Stomach (tissue), 9 donors: ENCODE data around the gene PRKD3. TPM values are rescaled to one million over a fixed set of nuclear protein-coding genes. Genes with fewer than 3 reads are reported as not detected.
"Not testable (repeated sequence)": the region's sequence is repeated elsewhere in the genome, so short reads cannot be mapped to it uniquely, and the experiment has no call there.

Experiments
- DNase-seq, 2 donors: peaks; one replicate each; pipeline versions ENCODE4 v3.0.0 to v3.0.0-alpha.2; 2013 to 2019
- H3K27ac ChIP-seq, 5 donors: fragments of 200-600 bp in 4 of 5; sonication (generic) in 4 of 5; one replicate each; pipeline ENCODE4 v1.5.1; 2013 to 2019; ENCODE audit warnings: mild to moderate bottlenecking in 1 of 5, moderate library complexity in 1 of 5
- H3K27me3 ChIP-seq, 3 donors: fragments of 200-600 bp; sonication (generic); one replicate each; pipeline ENCODE4 v1.5.1; 2017 to 2019; ENCODE audit warnings: mixed run types in 1 of 3
- H3K36me3 ChIP-seq, 4 donors: fragments of 200-600 bp; sonication (generic); 1 replicate in 3 of 4; 2 replicates in 1 of 4; pipeline ENCODE4 v1.5.1; 2016 to 2019
- H3K4me1 ChIP-seq, 4 donors: fragments of 200-600 bp; sonication (generic); one replicate each; pipeline ENCODE4 v1.5.1; 2016 to 2019
- H3K4me3 ChIP-seq, 4 donors: fragments of 200-600 bp; sonication (generic) in 3 of 4; one replicate each; pipeline ENCODE4 v1.5.1; 2016 to 2019; ENCODE audit warnings: mild to moderate bottlenecking in 1 of 4
- H3K9me3 ChIP-seq, 4 donors: fragments of 200-600 bp; sonication (generic); one replicate each; pipeline ENCODE4 v1.5.1; 2016 to 2019
- EP300 ChIP-seq: sonication (generic); formaldehyde crosslinking; IDR thresholded peaks from one replicate; pipeline ENCODE4 v1.6.1; 2017; ENCODE audit warnings: antibody characterized with exemption
- POLR2A ChIP-seq, 4 donors: fragments of 450-650 bp; IDR thresholded peaks; one replicate each; pipeline ENCODE4 v1.6.1; 2016; ENCODE audit warnings: antibody characterized with exemption in 4 of 4, control low read depth in 2 of 4, mild to moderate bottlenecking in 1 of 4, moderate library complexity in 1 of 4
- POLR2AphosphoS5 ChIP-seq, 3 donors: sonication (generic); formaldehyde crosslinking; IDR thresholded peaks; one replicate each; pipeline ENCODE4 v1.6.1; 2016; ENCODE audit warnings: antibody characterized with exemption in 3 of 3
- WGBS, 5 donors: extraction: QIAGEN DNeasy Blood & Tissue Kit in 3 of 5; methylation state at CpG; one replicate each; pipeline versions ENCODE4 v1.1.5 to v1.1.7; 2013 to 2018; 5-methylcytosine and 5-hydroxymethylcytosine counted together
- intact Hi-C: fragments of 100-400 bp; cut with DNase I; formaldehyde crosslinking; loops from one replicate; pipeline ENCODE4 v1.15.1; 2023; ENCODE audit warnings: low total_unique reads
- polyA plus RNA-seq, 3 donors: library from polyadenylated mRNA; stranded (reverse); fragments of 200-250 nt; gene quantifications; one replicate each; pipeline ENCODE4 v1.2.3, GENCODE V29; 2013
- total RNA-seq, 5 donors: library from RNA; depleted of rRNA; stranded (reverse); fragments of >200 nt; gene quantifications; one replicate each; pipeline versions ENCODE4 v1.1.0 to v1.2.3, GENCODE V29; 2014 to 2016
- TF ChIP-seq, protein P1 (sequence below), 7 experiments: fragments of 450-650 bp in 4 of 7; fragments of 200-600 bp in 3 of 7; sonication (generic) in 3 of 7; IDR thresholded peaks; one replicate each; pipeline ENCODE4 v1.5.1; 2016 to 2019; ENCODE audit warnings: antibody characterized with exemption in 7 of 7, control low read depth in 2 of 7, mild to moderate bottlenecking in 1 of 7
- donor health status: healthy with polysubstance abuse.
- donor health status: Bipolar disorder and iron deficiency.
- donor health status: healthy.

The PRKD3 gene
- total and polyA plus RNA-seq, 8 donors = 4.2 to 86.5 (median 12.7) TPM

DNA sequence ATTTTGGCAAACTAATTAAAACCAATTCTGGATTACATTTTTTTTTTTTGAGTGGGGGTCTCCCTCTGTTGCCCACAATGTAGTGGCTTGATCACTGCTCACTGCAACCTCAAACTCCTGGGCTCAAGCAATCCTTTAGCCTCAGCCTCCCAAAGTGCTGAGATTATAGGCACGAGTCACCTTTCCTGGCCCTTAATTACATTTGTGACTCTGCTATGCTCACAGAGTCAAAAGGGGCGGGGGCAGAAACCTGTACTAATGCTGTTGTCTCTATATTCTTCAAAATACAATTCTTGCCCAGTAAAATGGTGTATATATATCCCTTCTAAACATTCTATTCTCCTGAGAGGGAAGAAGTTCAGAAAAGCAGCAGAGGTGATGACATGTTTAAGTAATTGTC lies 23.2 kb downstream of the PRKD3 start:
- H3K4me3 ChIP-seq = no peak overlapping the region
- WGBS, 5 donors = 69 to 84% (median 75%) methylated on average over 2 of the region's 2 CpGs
- peaks cover 0 to 3% (median 0%) of the 10 kb centered on the region in 4 donors for H3K36me3 ChIP-seq
- H3K27ac ChIP-seq = no peak overlapping the region
- peaks cover 0 to 27% (median 21%) of the 10 kb centered on the region in 4 donors for H3K4me1 ChIP-seq
- intact Hi-C loops = no loop called here
- TF ChIP-seq EP300 = no peak
- no peak for TF ChIP-seq POLR2AphosphoS5 (IDR thresholded peaks at IDR 0.05)
- no peaks in the 10 kb centered on the region for H3K9me3 ChIP-seq
- no peaks in the 10 kb centered on the region for H3K27me3 ChIP-seq
- DNase-seq = no peak

DNA sequence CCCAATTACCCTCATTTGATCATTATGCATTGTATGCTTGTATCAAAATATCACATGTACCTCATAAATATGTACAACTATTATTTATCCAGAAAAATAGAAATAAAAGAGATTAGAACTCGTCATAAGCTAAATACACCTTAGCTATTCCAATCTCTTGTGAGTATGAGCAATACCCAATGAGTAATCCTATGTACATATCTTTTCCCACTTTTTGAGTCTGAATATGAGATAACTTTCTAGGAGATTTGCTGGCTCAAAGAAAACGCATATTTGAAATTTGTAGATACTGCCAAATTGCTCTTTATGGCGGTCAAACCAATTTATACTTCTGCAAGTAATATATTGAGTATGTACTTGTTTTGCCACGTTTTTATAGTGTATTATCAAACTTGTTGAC lies 24.1 kb downstream of the PRKD3 start:
- WGBS, 5 donors = 69 to 82% (median 76%) methylated on average over 4 of the region's 4 CpGs
- no peak for DNase-seq
- TF ChIP-seq, protein P1, sequence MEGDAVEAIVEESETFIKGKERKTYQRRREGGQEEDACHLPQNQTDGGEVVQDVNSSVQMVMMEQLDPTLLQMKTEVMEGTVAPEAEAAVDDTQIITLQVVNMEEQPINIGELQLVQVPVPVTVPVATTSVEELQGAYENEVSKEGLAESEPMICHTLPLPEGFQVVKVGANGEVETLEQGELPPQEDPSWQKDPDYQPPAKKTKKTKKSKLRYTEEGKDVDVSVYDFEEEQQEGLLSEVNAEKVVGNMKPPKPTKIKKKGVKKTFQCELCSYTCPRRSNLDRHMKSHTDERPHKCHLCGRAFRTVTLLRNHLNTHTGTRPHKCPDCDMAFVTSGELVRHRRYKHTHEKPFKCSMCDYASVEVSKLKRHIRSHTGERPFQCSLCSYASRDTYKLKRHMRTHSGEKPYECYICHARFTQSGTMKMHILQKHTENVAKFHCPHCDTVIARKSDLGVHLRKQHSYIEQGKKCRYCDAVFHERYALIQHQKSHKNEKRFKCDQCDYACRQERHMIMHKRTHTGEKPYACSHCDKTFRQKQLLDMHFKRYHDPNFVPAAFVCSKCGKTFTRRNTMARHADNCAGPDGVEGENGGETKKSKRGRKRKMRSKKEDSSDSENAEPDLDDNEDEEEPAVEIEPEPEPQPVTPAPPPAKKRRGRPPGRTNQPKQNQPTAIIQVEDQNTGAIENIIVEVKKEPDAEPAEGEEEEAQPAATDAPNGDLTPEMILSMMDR (IDR thresholded peaks at IDR 0.05) = no peak
- TF ChIP-seq EP300 = no peak
- no peak for TF ChIP-seq POLR2AphosphoS5 (IDR thresholded peaks at IDR 0.05)
- TF ChIP-seq POLR2A (IDR thresholded peaks at IDR 0.05) = no peak
- H3K4me3 ChIP-seq = no peak overlapping the region
- H3K27me3 ChIP-seq = no peaks in the 10 kb centered on the region
- no peaks in the 10 kb centered on the region for H3K9me3 ChIP-seq
- peaks cover 0 to 3% (median 0%) of the 10 kb centered on the region in 4 donors for H3K36me3 ChIP-seq
- intact Hi-C loops = no loop called here
- H3K27ac ChIP-seq = no peak overlapping the region
- H3K4me1 ChIP-seq = peaks cover 0 to 18% (median 15%) of the 10 kb centered on the region in 4 donors

DNA sequence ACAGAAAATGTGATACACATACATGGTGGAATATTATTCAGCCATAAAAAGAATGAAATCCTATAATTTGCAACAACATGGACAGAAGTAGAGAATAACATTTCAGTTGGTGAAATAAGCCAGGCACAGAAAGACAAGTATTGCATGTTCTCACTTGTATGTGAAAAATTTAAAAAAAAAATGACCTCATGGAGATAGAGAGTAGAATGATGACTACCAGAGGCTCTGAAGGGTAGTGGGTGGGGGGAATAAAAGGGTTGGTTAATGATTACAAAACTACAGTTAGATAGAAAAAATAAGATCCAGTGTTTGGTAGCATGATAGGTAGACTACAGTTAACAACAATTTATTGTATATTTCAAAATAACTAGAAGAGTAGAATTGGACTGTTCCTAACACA lies 24.5 kb downstream of the PRKD3 start:
- Histone ChIP-seq H3K9me3 (no peaks in the 10 kb centered on the region), H3K27me3 (no peaks in the 10 kb centered on the region), H3K36me3 (peaks cover 0 to 3% (median 0%) of the 10 kb centered on the region in 4 donors), H3K4me1 (peaks cover 0 to 14% (median 12%) of the 10 kb centered on the region in 4 donors), H3K4me3 (no peak overlapping the region), H3K27ac (no peak overlapping the region)
- no peak for DNase-seq
- intact Hi-C loops = no loop called here
- TF ChIP-seq, protein P1 (IDR thresholded peaks at IDR 0.05) = no peak
- no peak for TF ChIP-seq POLR2AphosphoS5 (IDR thresholded peaks at IDR 0.05)
- no peak for TF ChIP-seq EP300
- TF ChIP-seq POLR2A (IDR thresholded peaks at IDR 0.05) = no peak

DNA sequence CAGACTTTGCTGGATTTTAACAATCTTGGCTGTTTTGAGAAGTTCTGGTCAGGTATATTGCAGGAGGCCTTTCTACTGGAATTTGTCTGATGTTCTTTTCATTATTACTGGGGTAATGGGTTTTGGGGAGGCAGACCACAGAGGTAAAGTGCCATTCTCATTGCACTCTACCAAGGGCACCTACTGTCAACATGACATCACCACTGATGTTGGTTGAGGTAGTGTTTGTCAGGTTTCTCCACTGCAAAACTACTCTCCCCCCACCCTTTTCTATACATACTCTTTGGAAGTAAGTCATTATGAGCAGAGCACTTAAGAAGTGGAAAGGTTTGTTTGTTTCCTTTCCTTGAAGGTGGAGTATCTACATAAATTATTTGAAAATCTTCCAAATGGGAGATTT lies 27.0 kb downstream of the PRKD3 start:
- H3K4me1 ChIP-seq = peaks cover 0 to 11% (median 7%) of the 10 kb centered on the region in 4 donors
- no peaks in the 10 kb centered on the region for H3K27me3 ChIP-seq
- no peak for DNase-seq
- H3K9me3 ChIP-seq = no peaks in the 10 kb centered on the region
- no peak overlapping the region for H3K4me3 ChIP-seq
- peaks cover 0 to 3% (median under 1%) of the 10 kb centered on the region in 4 donors for H3K36me3 ChIP-seq
- TF ChIP-seq, protein P1 (IDR thresholded peaks at IDR 0.05) = no peak
- TF ChIP-seq POLR2AphosphoS5 (IDR thresholded peaks at IDR 0.05) (no peak), EP300 (no peak), POLR2A (IDR thresholded peaks at IDR 0.05) (no peak)
- intact Hi-C loops = no loop called here
- no peak overlapping the region for H3K27ac ChIP-seq

DNA sequence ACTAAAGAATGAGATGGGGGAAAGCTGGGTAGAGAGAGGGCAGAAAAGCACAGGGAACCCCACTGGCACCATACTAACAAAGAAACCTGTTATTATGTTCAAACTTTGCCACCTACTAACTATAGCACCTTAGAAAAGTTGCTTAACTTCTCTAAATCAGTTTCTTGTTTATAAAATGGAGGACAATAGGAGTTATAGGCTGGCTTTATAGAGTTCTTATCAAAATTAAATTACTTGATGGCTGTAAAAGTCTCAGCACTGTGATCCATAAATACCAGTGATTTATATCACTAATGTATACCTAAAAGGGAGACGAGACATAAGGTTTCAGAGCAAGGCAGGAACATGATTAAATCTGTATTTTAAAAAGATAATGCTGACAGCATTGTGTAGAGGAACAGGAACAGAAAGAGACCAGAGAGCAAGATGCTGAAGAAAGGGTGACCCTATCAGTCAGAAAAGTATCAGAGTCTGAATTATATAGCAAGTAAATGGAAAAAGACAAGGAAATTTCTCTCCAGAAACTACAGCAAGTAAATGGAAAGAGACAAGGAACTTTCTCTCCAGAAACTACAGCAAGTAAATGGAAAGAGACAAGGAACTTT lies 29.1 kb downstream of the PRKD3 start:
- Histone ChIP-seq H3K27ac (no peak overlapping the region), H3K4me1 (peaks cover 0 to 4% (median 0%) of the 10 kb centered on the region in 4 donors), H3K9me3 (no peaks in the 10 kb centered on the region), H3K36me3 (peaks cover 0 to 22% (median 19%) of the 10 kb centered on the region in 4 donors), H3K4me3 (no peak overlapping the region), H3K27me3 (no peaks in the 10 kb centered on the region)
- 68 to 81% (median 77%) methylated on average over 1 of the region's 1 CpG for WGBS, 5 donors
- DNase-seq = no peak
- intact Hi-C loops = no loop called here
- no peak for TF ChIP-seq POLR2A (IDR thresholded peaks at IDR 0.05)
- no peak for TF ChIP-seq POLR2AphosphoS5 (IDR thresholded peaks at IDR 0.05)
- TF ChIP-seq, protein P1 (IDR thresholded peaks at IDR 0.05) = no peak
- TF ChIP-seq EP300 = no peak

DNA sequence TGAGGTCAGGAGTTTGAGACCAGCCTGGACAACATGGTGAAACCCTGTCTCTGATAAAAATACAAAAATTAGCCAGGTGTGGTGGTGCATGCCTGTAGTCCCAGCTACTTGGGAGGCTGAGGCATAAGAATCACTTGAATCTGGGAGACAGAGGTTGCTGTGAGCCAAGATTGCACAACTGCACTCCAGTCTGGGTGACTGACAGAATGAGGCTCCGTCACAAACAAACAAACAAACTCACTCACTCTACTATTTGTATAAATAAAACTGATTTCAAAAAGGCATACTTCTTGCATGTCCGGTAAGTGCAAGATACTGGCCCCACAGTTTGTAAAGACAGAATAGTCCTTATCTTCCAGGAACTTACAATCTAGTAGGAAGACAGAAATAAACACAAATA lies 29.8 kb downstream of the PRKD3 start:
- intact Hi-C loops, H3K4me3 ChIP-seq, DNase-seq, H3K27ac ChIP-seq, H3K4me1 ChIP-seq, H3K27me3 ChIP-seq, H3K9me3 ChIP-seq: not testable (repeated sequence)
- WGBS, 5 donors = 81 to 94% (median 92%) methylated on average over 2 of the region's 2 CpGs
- H3K36me3 ChIP-seq = peaks cover 0 to 29% (median 24%) of the 10 kb centered on the region in 4 donors
